Activated CD4-positive, CD25-positive, alpha-beta regulatory T cell (primary cell): ENCODE results near the gene SLC6A11.

Source experiments
- DNase-seq, 4 experiments: peaks; one replicate each; lab custom pipeline; 2025; lab: John Stamatoyannopoulos, UW

SLC6A11 gene

DNA sequence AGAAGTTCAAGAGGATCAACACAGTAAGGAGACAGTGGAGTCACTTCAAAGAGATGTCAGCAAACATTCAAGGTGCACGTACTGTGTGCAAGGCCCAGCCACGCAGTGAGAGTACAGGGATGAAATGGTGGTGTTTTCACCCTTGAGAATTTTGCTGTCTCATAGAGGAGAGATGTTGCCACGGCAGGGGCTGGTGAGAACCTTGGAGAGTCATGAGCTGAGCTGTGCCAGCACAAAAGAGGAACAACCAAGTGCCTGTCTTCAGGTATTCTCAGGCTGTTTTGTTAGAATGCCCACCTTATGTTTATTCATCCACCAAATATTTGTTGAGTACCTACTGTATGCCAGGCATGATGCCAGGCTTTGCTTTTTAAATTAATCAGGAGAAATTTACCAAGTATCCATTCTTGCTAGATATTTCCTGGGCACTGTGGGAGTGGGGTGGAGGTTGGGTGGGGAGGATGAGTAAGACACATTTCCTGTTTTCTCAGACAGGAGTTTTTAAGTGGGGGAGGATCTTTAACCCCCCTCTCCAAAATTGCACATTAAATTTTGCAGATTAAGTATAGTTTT is 72.6 kb downstream of the SLC6A11 start:
- DNase-seq, result no peak

DNA sequence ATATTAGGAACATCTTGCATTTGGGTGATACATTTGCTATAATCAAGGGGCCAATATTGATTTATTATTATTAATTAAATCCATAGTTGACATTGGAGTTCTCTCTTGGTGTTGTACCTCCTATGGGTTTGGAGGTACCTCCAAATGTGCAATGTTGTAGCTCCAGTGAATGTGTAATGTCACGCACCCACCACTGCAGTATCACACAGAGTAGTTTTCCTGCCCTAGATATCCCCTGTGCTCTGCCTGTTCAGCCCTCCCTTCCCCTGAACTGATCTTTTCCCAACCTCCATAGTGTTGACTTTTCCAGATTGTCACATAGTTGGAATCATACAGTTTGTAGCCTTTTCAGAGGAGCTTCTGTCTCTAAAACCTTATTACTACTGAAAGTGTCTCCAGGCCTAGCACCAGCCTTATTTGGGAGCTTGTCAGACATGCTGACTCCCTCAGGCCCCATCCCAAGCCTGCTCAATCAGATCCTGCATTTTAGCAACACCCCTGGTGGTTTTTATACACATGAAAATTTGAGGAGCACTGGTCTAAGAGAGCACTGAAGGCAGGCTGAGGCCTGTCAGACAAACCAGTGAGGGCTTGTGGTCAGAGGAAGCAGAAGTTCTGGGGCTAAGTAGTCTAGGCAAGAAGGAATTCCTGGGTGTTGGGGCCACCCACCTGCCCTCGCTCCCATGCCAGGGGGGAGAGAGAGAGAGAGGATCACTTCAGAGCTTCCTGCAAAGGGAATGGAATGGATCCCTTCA is 73.4 kb downstream of the SLC6A11 start:
- no peak for DNase-seq

DNA sequence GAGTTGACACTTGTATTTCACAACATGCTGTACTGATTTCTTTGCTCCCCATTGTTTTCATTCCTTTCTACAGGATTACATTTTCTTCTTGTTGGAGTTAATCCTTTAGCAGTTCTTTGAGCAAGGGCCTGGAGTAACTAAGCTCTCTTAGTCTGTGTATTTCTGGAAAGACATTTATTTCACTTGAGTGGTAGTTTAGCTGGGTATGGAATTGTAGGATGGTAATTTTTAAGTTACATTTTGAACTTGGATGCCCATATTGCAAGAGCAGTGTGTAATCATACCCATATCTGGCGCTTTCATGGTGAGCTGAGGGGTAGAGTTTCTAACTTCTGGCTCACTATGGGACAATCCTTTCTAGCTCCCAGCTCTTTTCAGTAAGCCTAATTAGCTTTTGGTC is 74.6 kb downstream of the SLC6A11 start:
- DNase-seq, result no peak

DNA sequence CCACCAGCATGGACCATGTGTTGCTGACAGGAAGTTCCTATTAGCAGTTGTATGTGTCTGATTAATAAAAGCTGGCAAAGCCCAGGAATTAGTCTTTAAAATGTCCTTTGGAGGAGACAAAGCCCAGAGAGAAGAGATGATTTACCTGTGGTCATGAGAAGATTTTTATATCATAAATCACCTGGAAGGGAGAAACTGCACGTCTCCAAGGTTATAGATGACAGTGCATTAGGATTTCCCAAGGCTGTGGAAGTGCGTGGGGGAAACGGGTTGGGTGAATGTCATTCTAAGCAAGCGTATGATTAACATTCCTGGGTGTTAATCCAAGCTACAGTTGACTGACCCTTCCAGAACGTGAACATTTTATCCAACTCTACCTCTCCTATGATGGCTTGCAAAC is 76.6 kb downstream of the SLC6A11 start:
- DNase-seq, result no peak

DNA sequence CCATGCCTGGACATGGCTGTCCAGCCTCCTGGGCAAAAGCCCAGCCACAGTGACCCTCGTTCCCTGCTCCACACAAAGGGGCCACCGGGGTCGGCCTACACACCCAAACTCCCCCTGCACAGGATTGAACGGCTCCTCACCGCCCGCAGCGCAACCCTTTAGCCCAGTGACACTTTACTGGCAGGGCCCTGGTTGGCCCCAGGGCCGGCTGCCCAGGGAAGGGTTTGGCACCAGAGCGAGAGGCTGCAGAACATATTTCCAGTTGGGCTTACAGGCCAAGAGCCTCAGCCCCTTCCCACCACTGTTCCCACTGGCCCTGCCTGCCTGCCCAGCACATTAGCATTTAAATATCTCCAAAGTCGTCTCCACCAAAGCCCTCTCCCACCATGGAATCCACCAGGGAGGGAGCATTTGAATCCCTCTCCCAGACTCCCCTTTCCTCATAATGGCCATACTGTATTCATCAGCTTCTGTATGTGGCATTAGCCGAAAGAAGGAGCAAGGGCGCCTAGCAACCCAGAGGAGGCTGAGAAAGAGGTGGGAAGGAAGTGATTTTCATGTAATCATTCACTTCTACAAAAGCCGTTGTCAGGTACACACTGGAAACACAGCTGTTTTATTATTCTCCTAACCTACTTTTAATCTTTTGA is 85.4 kb downstream of the SLC6A11 start:
- no peak for DNase-seq

DNA sequence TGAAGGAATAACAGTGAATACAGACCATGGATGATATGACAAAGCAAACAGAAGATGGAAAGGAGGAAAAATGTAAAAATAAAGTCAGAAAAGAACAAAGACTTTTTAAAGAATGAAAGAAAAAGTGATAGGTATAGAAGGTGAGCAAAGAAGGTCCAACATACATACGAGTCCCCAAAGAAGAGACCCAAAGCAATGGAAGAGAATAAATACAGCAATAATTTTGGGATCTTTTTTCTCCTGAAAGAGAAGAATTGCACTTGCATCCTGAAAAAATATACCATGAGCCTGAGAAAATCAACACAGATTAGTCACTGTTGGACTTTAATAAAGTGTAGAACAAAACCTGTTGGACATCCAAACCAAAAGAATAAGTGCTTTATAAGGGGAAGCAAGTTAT is 91.2 kb downstream of the SLC6A11 start:
- DNase-seq, result no peak

DNA sequence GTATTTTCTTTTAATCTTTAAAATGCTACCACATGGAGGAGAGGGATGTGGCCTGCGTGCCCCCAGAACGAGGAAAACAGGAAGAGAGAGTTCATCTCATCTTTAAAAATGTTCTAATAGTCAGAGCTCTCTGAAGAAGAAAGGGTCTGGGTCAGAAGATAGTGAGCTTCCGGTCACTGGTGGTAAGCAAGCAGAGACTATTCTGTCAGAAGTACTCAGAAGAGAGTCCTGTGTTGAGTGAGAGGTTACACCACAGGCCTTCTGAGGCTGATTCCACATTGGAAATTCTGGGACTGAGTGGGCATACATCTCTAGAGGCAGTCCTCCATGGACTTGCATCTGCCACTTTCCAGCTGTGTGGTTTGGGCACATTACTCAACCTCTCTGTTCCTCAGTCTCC is 94.3 kb downstream of the SLC6A11 start:
- DNase-seq, result no peak

DNA sequence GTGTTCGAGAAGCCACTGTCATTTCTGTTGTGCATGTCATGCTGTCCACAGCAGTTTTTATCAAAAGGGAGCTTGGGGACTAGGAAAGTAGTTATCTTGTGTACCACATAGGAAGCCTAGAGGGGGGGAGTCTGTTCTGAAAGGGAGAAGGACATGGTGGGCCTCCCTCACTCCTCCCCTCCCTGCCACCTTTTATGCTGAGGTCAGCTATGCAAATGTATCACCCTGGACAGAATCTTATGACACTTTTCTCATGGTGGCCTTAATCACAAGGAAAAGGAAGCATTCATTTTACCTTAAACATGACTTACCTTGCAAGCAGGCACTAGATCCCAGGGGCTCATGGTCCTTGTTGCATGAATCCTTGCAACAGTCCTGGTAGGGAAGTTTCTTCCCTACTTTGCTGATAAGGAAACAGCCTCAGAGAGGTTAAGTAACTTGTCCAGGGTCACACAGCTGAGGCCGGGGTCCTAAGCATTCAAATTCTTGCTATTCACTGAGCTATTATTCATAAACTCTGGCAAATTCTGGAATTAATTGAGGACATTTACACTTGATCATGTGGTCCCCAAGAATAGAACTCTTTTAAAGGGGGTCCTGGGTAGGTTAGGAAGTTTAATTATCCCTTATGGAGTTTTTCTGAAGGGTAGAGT is 95.4 kb downstream of the SLC6A11 start:
- no peak for DNase-seq

DNA sequence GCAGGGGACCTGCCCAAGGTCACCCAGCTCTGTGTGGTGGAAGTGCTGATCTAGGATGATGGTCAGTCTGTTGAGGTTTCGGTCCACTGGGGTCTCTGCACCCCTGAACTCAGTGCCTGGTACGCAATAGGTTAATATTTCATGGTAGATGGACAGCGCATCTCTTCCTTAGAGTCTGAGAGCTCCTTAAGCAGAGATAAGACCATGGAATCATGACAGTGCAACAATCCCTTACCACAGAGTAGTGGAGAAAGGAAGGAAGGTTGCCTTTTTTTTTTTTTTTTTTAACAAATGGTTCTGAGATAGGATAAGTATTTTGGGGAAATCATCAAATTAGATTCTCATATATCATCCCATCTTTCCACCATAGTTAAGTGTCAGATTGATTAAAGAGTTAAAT is 96.8 kb downstream of the SLC6A11 start:
- no peak for DNase-seq

DNA sequence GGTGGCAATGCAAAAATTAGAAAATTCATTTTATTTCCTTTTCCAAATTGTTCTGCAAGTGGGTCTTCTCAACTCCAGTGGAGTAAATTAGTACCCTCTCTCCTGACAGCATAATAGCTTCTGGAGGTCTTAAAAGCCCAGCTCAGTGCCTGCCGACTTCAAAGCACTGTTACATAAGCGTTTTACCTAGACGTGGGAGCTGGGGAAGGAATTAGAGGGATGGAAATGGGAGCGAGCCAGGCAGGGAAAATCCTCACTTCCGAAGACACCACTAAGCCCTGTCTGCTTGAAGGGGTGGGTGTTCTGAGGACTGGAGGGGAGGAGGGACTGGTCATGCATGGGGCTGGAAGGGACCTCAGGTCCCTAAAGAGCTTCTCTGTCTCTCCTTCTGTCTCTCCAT is 99.3 kb downstream of the SLC6A11 start:
- DNase-seq, result no peak

DNA sequence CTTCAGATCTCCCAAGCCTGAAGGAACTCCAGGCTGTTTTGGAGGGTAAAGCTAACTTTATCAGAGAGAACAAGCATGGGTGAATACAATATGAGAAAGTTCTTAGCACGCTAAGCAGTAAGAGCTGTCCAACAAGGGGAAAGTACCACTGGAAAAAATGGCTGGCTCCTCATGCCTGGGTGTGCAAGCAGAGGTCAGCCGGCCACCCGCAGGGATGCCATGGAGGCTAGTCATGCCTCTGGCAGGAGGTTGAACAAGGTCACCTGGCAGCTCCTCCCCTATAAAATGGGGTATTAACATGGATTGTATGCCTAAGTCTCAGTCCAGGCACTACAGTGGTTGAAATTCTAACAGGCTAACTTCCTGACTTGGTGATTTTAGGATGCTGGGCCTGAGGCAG is 101.1 kb downstream of the SLC6A11 start:
- no peak for DNase-seq

DNA sequence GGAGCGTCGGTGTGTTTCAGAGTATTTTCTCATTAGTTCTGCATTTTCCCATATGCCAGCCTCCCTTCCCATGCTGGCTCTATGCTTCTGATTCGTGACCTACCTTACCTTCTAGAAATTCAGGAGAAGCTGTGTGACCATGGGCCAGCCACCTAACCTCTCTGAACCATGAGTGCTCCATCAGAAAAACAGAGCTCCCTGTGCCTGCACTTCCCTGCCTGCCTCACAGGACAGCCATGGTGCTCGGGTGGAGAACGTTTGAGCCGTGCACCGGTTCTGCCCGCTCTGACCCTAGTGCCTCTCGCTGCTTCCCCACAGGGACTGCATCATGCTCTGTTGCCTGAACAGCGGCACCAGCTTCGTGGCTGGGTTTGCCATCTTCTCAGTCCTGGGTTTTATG is 102.0 kb downstream of the SLC6A11 start:
- DNase-seq, result no peak

DNA sequence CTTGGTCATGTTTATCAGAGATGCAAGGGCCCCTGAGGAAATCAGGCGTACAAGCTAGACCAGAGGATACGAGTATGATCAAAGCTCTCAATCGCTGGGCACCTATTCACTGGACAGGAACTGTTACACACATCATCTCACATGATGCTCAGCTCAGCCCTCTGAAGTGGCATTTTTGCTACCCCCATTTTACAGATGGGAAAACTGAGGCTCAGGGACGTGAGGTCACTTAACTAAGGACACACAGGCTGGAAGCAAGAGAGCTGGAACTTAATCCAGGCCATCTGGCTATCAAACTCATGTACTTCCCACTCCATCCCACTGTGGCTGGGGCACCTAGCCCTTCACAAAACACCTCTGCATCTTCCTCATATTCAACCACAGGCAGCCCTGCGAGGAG is 103.6 kb downstream of the SLC6A11 start:
- no peak for DNase-seq

DNA sequence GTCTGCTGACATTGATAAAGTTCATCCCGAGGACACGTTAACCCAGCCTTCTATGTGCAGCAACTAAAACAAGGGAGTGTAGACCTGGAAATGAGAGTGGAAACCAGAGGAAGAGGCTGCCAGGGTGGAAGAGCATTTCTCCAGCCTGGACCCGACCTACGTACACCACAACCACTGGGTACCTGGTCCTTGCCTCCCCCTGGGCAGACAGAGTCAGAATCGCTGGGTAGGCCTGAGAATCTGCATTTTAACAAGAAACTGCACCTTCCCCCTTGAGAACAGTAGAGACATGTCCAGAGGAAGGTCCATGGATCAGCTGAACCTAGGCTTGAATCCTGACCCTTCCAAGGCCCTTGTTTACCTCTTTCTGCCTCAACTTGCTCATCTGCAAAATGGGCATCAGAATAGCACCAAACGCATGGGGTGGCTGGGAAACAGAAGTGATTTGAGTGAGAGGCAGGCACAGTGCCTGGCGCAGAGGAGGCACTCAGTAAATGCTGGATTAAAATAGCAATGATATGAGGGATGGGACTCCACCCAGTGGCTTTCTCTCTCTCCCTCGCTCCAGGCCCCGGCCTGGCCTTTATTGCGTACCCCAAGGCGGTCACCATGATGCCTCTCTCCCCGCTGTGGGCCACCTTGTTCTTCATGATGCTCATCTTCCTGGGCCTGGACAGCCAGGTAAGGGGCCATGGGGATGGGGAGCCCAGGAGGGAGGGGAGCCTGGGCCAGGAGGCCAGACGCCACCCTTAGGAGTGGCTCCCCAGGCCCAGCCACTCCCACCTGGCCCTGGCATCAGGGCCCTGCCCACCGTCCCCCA is 109.6 kb downstream of the SLC6A11 start:
- DNase-seq, result no peak

DNA sequence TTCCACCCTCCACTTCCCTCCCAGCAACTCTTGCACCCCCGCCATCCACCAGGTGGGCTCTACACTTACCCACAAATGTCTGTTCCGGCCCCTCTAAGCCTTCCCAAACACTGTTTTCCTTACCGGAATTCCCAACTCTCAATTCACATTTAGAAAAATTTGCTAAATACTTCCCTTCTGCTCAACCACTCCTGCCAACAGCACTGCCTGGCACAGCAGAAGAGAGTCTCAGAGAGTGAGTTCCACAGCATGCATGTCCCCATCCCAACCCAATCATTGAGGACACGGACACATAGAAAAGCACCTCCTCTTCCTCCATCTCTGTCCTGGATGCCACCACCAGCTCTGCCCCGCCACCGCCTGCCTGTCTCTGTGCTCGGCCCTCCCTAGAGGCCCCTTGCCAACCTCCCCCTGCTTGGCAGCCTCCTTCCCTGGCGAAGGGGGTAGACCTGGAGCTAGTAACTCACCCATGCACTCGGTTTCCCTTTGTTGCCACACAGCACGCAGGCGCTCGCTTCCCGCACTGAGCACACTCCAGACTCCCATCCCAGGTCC is 110.3 kb downstream of the SLC6A11 start:
- DNase-seq, result no peak

DNA sequence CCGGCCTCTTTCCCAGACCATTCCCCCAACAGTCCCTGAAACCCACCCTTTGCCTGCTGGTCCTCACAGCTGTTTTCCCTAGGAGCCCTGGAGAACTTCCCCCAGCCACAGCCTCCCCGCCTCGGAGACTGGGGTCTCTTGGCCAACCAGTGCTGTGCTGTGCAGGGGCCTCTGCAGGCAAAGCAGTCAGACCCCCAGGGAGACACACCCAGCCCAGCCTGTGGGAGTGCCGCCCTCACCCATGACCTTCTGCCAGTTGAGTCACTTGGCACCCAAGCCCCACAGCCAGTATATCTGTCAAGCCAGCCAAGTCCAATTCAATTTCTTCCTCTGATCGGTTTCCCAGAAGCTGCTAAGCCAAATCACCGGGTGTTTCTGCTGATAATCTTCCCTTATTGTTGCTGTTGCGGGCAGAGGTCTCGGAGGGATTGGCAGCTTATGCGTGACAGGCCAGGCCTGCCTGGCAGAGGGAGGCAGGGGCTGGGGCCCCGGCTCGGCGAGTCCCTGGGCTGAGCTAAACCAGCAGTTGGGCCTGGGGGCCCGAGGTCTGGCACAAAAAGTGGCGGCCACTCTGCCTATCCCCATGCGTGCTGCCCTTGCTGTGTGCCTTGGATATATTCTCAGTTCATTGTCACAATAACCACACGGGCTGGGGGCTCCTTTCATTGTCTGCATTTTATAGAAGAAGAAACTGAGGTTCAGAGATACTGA is 110.9 kb downstream of the SLC6A11 start:
- DNase-seq, result no peak

DNA sequence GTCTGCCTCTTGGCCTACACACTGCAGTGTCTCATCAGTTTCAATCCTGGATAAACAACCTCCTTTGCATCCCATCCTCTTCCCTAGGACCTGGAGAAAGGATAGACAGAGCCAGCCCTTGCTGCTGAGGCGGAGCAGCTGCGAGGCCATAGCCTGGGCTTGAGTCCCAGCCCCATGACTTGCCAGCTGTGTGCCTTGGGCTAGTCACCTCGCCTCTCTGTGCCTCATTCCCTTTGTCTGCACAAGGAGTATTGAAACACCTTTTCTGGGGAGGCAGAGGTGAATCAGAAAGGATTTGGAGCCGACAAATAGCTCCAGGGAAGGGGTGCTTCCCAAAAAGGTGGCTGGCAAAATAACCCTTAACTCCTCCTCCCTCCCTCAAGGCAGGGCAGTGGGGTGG is 111.5 kb downstream of the SLC6A11 start:
- DNase-seq, result no peak

DNA sequence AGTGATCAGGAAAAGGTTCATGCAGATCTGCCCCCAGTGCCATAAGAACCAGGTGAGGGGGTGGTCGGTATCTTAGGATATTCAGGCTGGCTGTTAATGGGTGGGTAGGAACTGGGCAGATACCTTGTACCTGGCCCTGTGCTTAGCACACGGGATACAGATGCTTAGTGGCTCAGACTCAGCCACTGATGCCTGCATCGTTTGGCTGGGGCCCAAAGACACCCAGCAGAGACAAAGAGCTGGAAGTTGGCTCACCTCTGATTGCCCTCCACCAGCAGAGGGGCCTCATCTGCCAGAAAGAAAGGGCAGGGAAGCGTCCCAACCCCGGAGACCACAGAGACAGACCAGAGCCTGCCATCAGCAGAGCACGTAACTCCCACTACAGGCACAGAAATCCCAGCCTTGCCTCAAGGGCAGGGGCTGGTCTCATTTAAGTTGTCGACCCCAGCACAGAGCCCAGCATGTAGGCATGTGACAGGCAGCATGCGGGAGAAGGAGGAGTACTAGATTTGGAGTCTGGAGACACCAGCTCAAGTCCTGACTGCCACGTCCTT is 112.5 kb downstream of the SLC6A11 start:
- DNase-seq, result no peak

DNA sequence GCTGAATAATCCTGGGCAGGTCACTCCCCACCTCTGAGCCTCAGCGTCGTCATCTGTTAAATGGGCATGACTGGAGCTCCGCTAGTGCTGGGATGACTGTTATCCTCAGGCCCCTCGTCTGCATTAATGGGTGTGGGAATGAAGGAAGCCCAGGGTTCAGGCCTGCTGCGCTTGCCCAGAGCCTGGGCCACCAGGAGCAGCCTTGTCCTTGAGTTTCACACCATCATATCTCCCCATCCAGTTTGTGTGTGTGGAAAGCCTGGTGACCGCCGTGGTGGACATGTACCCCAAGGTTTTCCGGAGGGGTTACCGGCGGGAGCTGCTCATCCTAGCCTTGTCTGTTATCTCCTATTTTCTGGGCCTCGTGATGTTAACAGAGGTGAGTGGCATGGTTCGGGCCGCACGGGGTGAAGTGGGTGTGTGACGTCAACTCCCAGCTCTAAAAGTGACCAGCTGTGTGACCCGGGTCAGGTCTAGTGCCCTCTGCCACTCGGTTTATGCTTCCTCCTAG is 113.0 kb downstream of the SLC6A11 start:
- DNase-seq, result no peak

DNA sequence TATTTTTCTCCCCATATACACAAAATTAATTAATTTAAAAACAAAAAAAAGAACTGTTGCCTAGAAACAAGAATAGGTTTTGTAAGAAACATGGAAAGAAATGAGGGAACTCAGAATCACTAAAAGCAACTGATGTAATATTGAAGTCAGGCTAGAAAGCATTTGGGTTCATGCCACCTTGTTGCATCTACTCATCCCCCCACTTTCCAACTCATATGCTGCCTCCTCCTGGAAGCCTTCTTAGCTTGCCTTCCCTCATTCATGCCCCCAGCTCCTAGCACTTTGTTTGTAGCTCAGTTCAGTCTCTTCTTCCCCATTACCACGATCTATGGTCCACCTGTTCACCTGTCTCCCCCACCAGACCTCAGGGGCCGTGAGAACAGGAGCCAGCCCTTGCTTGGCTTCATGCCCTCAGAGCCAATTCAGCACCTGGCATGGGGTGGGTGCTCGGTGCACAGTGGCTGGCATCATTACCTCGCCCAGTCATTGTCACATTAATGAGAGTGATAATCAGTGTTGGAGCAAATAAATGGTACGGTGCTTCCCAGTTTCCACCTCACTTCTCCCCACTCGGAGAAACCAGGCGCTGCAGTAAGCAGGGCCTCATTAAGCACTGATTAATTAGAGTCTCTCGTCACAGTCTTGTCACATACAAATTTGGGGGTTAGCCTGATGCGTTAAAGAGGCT is 114.1 kb downstream of the SLC6A11 start:
- no peak for DNase-seq
